ENCODE results near the gene SNAPC4.
"Not testable (repeated sequence)": the region's sequence is repeated elsewhere in the genome, so short reads cannot be mapped to it uniquely, and the experiment has no call there.

The SNAPC4 gene

DNA sequence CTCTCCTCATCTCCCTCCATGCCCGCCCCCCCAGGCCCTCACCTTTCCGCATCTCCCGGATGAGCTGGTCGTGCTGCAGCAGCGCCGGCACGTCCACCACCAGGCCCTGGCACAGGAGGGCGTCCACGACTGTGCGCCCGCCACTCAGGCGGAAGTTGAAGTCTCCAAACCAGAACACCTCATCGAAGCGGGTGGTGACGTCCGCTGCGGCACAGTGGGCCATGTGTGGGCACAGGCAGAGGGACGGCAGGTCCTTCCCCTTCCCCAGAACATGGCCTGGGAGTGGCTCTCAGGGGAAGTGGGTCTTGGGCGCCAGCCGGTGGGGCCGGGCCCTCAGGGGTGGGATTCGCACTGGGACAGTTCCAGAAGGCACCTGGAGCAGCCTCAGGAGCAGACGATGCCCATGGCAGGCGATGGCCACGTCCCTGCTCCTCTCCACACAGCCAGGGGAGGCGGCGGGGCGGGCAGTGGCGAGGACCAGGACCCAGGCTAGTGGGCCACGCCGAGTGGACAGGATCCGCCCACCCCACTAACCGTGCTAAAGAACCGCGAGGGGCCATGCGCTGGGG lies 31.9 kb upstream of the SNAPC4 start:
- DNase-seq = no peak

DNA sequence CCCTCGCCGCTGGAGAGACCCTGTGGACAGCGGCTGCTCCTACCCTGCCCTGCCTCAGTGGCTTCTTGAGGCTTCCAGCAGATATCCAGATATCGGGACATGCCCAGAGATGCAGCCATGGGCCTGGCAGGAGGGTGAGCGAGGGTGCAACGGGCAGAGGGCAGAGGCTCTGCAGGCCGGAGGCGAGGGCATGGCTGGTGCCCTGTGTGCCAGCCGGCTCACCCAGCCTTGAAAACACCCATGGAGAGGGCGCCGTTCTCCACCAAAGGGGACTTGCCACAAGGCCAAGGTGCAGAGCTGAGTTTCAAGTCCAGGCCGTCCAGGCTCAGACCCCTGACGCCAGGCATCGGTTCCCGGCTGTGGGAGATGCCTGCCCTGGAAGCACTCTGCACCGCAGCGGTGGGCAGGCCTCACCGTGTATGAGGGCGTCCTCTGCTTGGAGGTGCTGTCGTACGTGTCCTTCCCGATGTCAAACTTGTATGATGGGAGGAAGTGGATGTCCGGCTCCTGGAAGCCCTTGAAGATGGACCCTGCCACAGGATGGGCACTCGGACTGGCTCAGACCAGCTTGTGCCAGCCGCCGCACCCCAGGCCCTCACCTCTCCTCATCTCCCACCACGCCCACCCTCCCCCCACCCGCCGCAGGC lies 30.7 kb upstream of the SNAPC4 start:
- no peak for DNase-seq

DNA sequence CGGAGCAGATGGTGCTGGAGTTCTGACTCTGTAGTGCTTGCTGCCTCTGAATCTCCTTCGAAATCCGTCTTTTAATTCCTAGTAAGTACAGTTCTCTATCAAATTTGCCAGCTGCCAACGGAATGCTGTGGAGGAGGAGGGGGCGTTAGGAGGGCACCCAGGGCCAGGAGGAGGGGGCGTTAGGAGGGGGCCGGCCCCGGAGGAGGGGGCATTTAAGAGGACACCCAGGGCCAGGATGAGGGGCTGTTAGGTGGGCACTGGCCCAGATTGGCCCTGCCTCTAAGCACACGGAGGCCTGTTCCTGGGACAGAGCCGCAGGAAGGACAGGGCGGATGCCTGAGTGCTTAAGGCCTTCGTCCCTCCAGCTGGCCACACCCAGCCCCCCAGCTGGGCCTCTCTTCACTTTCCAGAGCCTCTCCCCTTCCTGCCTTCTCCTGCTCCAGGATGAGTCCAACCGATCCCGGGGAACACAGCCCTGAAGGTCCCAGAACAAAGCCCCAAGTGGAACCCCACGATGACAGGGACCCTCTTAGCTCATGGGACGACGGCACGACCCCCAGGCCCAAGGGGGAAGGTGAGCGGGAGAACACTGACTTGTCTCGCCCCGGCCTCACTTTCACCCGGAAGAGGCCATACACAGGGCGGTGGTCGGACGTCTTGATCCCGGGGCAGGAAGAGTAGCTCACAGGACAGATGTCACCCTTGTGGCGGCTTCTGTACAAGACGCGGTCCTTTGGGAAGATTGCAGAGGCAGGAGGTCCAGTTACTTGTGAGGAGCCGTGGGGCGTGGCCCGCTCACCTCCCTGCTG lies 29.9 kb upstream of the SNAPC4 start:
- DNase-seq = no peak

DNA sequence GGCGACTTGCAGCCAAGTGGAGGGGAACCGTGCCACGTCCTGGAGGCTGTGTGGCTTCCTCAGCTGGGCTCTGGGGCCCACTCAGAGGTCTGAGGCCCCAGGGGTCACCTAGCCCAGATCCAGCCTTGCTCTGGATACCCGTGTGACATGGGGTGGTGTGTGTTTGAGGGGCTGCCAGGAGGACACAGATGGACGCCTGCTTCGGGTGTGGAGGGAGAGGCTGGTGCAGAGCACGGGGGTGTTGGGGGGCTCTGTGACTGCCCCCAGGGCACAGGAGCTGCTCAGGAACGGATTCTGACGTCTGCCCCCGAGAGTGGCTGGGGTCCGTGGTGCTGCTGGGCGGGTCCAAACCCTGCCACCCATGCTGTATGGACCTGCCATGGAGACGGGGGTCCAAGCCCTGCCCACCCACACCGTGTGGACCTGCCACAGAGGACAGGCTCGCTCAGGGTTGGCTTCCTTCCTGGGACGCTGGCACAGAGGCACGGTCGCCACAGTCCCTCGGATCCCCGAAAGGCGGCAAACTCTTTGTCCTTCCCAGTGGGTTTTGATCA lies 29.2 kb upstream of the SNAPC4 start:
- no peak for DNase-seq

DNA sequence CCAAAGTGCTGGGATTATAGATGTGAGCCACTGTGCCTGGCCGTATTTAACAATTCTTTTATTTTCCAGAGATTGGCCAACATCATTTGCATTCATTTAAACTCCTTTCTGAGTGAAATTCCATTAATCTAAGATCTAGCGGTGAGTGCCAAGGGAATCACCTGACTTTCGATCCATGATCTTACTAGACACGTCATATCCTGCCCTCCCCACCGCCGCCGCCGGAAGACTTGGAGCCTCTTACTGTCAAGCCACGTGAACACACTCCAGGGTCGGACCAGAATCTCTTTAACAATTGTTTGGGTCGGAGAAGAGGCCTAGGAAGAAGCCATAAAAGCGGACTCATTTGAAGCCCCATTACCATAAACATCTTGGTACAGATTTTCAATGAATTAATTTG lies 26.8 kb upstream of the SNAPC4 start:
- DNase-seq = no peak

DNA sequence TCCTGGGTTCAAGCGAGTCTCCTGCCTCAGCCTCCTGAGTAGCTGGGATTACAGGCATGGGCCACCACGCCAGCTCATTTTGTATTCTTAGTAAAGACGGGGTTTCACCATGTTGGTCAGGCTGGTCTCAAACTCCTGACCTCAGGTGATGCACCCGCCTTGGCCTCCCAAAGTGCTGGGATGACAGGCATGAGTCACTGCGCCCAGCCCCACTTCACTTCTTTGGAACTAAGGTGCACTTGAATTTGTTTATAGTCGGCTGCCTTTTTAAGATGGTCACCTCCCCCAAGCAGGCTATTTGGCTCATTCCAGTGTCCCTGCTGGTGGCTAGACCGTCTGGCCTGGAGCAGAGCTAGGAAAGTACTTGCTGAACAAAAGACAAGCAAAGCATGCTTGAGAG lies 25.4 kb upstream of the SNAPC4 start:
- not testable (repeated sequence) for DNase-seq

DNA sequence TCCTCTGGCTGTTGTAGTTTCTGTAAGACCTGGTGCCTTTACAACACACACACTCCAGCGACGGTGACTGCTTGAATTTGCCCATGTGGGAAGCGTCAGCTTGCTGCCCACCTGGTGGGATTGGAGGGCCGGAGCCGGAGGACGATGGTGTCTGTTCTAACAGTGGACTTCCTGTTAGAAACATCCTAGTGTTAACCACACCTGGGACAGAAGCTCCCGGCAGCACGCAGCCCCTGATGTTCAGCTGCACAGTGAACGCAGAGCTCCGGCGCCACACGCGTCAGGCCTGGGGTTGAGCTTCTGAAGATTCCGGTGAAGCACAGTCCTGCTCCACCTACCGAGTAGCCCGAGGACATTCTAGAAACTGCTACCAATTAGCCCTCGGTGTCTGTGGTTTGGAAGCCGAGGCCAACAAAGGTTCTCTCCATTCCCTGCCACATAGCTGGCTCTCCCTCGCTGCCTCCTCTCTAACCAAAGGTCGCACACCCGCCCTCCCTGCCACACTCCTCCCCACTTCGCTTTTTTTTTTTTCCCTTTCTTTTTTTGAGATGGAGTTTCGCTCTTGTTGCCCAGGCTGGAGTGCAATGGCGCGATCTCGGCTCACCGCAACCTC lies 24.9 kb upstream of the SNAPC4 start:
- no peak for DNase-seq

DNA sequence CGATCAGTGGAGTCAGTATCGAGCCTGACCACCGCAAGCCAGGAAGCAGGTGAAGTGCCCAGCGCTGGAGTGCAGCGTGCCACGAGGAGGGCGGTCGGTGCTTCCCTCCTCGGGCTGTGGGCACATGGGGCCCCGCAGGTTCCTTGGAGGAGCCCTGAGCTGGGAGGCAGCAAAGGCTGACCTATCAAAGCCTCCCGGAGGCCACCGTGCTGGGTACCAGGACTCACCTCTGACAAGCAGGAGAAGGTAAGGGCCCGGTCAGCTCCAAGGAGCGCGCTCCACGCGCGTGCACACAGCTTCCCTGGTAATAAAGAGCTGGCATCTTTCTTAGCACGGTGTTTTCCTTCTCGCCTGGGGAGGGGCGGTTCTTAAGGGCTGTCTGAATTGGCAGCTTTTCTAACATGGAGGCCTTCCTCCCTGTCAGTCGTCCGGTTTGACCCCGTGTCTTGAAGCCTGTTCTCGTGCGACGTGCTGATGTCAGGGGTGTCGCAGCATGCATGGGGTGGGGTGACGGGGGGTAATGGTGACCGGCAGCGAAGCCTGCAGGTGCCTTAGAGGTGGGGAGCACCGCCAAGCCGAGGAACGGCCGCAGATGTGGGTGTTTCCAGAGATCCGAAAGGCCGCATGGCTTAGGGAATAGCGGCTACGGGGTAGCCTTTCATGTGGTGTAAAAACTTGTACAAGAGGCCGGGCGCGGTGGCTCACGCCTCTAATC lies 23.6 kb upstream of the SNAPC4 start:
- DNase-seq = no peak

DNA sequence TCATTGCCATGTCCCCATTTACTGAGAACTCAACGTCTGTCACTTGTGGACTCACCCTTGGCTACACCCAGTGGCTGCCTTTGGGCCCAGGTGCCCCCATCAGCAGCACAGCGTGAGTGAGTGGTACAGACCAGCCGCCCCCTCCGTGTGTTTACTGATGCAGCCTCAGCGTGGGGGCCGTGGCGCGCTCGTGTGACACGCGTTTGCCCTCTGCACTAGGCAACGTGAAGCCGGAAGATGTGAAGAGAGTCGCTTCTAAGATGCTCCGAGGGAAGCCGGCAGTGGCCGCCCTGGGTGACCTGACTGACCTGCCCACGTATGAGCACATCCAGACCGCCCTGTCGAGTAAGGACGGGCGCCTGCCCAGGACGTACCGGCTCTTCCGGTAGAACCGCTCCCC lies 22.9 kb upstream of the SNAPC4 start:
- DNase-seq = no peak

DNA sequence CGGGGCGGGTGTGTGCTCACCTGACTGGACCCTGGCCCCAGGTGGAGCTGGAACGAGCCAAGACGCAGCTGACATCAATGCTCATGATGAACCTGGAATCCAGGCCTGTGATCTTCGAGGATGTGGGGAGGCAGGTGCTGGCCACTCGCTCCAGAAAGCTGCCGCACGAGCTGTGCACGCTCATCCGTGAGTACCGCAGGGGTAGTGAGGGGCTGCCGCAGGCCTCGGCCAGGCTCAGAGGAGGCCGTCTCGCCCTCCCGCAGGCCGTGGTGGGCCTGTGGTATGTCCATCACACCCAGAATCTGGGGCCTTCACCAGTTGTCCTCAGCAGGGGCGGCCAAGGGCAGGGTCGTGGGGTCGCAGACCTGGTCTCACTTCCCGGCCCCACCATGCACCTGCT lies 21.8 kb upstream of the SNAPC4 start:
- DNase-seq = no peak

DNA sequence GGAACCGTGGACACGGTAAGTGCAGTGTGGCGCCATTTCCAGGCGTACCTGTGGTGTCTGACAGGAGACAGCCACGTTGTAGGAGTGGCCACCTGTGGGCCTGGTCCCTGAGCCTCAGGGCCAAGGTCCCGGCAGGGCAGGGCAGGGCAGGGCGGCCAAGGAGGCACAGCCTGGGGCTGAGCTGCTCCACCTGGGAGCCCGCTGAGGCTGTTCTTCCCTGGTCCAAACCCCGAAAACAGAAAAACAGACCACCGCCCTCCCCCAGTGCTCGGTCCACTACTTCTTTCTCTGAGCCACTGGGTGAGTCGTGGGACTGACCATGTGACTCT lies 19.1 kb upstream of the SNAPC4 start:
- no peak for DNase-seq

DNA sequence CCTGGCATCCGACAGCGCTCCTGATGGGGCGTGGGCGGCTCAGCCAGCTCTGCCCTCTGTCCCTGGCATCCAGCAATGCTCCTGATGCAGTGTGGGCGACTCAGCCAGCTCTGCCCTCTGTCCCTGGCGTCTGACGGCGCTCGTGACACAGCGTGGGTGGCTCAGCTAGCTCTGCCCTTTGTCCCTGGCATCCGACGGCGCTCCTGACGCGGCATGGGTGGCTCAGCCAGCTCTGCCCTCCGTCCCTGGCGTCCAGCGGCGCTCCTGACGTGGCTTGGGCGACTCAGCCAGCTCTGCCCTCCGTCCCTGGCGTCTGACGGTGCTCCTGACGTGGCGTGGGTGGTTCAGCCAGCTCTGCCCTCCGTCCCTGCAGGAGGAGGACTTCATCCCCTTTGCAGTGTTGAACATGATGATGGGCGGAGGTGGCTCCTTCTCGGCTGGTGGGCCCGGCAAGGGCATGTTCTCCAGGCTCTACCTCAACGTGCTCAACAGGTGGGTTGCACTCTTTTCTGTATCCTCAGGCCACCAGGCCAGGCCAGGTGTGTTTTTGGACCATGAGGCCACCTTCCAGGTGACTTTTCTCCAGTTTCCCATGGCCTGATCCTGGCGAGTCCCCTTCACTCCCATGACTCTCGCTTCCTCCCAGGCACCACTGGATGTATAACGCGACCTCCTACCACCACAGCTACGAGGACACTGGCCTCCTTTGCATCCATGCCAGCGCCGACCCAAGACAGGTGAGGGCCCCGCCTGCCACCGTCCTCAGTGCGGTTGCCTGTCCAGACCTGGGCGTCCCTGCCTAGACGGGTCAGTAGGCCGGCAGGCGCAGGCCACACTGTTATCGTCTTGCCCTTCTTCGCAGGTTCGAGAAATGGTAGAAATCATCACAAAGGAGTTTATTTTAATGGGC lies 18.5 kb upstream of the SNAPC4 start:
- DNase-seq = no peak

DNA sequence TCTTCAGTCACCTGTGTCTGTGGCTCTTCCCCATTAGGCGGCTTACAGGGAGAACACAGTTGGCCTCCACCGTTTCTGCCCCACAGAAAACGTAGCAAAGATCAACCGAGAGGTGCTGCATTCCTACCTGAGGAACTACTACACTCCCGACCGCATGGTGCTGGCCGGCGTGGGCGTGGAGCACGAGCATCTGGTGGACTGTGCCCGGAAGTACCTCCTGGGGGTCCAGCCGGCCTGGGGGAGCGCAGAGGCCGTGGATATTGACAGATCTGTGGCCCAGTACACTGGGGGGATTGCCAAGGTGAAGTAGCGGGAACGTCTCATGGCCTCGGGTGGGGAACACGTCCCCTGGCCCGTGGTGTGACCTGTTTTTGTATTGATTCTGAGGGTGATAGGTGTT lies 16.9 kb upstream of the SNAPC4 start:
- DNase-seq = no peak

DNA sequence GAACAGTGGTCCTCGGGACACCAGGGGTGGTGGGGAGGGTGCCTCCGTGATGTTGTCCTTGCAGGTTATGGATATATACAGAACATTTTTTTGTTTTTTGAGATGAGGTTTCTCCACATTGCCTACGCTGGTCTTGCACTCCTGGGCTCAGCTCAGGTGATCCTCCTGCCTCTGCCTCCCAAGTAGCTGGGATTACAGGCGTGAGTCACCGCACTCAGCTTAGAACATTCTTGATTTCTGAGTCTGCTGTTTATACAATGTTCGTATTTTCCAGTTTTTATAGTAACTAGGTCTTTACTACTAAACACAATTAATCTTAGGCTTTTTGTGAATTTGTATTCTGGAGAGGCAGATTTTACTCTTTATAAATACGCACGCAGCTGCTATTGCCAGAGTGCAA lies 16.5 kb upstream of the SNAPC4 start:
- DNase-seq = no peak

DNA sequence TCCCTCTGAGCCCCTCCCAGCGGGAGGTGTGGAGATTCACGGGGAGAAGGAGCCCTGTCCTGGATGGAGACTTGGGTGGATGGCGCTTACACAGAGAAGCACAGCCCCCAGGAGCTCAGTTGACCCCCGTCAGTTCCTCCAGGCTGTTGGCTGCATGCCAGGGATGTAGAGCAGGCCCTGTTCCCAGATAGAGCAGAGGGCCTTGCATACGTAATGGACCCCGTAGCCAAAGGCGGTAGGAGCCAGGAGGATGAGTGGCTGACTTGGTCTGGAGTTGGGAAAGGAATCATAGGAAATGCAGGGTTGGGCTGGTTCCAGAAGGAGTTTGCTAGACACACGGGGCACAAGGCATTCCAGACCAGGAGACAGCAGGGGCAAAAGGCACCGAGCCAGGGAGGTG lies 13.0 kb upstream of the SNAPC4 start:
- DNase-seq = no peak

DNA sequence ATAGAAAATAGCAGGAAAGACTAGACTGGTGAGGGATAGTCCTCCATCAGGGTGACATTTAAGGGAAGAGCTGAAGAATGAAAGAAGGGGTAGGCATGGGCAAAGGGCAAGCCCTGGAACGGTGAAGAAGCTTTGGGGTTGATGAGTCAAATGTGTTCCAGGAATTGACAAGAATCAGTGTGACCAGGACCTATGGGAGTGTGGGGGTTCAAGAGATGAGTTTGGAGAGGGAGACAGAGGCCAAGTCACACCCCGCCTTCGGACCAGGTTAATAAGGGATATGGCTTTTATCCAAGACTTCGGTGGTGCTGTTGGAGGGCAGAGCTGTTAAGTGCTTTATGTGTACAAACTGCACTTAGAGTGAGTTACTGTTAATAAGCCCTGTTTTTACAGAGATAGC lies 11.4 kb upstream of the SNAPC4 start:
- no peak for DNase-seq

DNA sequence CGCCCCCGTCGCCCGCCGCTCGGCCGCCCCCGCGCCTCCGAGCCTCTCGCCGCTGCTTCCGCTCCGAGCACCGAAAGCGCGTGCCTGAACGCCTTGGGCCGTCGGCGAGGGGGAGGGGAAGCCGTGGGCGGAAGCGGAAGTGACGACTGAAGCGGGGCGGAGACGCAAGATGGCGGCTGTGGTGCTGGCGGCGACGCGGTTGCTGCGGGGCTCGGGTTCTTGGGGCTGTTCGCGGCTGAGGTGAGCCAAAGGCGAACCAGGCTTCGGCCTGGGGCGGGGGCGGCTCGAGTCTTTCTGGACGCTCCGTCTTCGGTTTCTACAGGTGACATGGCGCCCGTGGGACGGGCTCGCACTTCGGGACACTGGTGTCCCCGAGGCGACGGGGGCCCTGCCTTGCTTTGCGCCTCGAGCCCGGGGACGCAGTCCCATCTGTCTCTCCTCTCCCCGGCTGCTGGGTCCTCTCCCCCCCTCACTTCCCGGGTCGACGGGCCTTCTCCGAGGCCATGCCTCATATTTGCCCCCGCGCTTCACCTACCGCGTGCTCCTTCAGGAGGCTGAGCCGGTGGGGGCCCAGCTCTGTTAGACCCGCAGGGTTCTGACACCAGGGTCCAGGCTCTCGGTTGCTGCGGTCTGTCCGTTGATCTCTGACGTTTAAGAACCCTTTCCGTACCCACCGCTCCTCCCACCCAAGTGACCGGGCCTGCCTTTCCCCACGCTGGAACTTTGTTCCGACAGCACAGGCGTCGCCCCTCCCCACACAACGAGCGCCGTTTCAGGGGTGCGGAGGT lies 10.7 kb upstream of the SNAPC4 start, which contains the start of the genes ENTR1 and PMPCA:
Gene ENTR1, minus strand, starts transcription at position 115 of the 788 bp plus-strand sequence. CDS start 217 bp downstream, outside the sequence.
Gene PMPCA, plus strand, starts transcription at position 159 of the 788 bp plus-strand sequence. Its CDS starts 11 bp downstream, at position 170.
- peak; percentile 63 for DNase-seq

DNA sequence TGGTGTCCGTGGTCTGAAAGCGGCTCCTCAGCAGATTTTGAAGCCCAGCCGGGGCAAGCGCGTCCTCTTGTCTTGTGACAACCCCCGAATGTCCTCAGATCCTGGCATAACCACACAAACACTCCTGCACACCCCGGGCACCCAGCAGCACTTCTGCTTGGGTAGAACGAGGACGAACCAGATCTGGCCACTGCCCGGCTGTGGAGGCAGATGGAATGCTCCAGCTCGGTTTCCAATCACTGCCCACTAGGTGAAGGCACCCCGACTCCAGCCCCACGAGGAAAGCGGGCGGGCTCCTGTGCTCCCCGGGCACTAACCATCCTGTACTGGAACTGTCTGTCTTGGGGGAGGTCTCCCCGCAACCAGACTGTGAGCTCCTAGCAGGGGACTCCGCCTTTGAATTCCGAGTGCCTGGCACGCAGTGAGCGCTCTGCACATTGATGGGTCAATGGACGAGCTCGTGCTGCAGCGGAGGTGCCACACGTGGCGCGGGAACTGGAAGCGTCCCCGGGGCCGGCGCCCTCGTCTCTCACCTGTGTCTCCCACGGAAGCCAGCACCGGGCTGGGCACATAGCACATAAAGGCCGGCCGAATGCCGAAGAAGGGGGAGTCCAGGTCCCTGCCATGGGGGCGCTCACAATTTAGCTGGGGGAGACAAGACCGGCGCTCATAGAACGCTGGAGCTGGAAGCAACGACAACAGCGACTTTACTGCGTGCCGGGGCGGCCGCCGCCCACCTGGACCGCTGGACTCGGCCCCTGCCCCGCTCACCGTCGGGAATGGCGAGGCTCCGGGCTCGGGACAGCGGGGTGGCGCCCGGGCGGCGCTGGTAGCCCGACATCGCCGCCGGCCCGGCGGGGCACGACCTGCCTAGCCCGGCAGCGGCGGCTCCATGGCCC lies 9.8 kb upstream of the SNAPC4 start:
- DNase-seq = no peak

DNA sequence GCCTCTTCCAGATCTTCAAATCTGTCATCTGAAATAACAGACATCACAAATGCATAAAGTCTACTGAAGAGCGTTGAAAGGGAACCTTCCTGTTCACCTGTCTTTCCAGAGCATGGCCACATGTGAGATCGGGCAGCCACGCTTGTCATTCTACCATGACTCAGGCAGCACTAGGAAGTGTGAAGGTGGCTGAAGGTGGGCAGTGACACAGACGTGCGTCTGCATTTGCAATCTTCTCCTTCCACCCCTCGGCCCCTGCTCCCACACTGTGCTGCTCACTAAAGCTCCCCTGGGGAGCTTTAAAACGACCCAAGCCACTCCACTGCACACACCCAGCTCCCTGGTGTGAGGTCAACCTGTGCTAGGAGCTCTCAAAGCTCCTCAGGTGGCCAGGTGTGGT lies 7.9 kb upstream of the SNAPC4 start:
- DNase-seq = no peak

DNA sequence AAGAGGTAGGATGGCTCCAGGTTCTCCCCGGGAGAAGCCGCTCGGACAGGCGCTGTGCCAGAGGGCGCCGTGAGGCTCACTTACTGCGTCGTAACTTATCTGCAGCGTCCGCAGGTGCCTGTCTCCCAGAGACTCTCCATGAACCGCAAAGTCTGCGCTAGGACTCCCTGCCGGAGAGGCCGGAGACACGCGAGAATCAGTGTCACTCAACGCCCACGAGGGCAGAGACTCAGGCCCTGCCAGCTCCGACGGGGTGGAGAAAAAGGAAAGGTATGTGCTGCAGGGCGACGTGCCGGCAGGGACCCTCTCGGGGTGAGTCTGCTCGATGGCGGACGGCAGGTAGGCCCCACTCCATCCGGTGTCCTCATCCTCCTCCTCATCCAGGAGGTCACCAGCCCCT lies 7.1 kb upstream of the SNAPC4 start:
- DNase-seq = not testable (repeated sequence)

All from NCI-H1417 treated with DMSO at 0.1 percent for 48 hours (cell line).